Activated T-cell treated with anti-CD3 and anti-CD28 coated beads, Interleukin-2, amount 50 U/mL, for 48 hours (primary cell): ENCODE data around the gene MAD2L2.

Experiments
- DNase-seq, 2 experiments: peaks; one replicate each; pipeline ENCODE4 v3.0.0-alpha.2; 2020

Gene MAD2L2

DNA sequence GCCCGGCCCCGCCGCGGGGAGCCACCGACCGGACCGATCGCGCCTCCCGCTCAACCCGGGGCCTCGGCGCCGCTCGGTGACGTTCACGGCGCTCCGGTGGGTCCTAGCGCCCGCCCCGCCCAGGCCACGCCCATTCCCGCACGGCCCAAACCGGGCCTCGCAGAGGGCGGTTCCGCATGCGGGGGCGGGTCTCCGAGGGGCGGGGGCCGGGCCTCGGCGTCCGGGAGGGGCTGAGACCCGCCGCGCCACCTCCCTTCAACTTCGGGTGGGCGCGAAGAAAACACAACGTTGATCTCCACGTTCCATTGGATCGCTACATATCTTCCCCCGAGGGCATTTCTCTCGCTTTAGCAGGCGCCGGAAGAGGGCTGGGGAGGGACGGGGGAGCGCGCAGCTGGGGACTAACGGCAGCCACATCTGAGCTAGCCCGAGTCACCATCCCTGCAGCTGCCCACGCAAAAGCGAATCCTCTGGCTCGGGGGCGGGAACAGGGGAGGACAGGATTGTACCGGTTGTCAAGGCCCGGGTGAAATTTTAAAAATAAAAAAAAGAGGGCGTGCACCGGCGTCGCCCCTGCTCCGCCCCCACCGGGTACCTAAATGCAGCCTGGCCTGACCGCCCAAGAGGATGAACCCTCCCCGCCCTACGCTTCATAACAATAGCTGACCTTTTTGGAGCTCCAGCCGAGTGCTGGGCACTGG lies at the start of gene MAD2L2:
TSS of gene MAD2L2 (minus strand) at position 78 of the 701 bp plus-strand sequence. CDS start 547 bp downstream, outside the sequence.
- peak; percentile 93 to 94 for DNase-seq

- peak in 1 of 2 experiments; percentile 44 for DNase-seq
Measured at GRCh38 chr1:11730429-11730891, 49.5 kb upstream of the MAD2L2 start.

- no peak for DNase-seq
Measured at GRCh38 chr1:11729498-11730428, 48.8 kb upstream of the MAD2L2 start.

GRCh38 chr1:11729155-11729497 lies 48.2 kb upstream of the MAD2L2 start:
- DNase-seq, result no peak

- no peak for DNase-seq
Measured at GRCh38 chr1:11728126-11728806, 47.3 kb upstream of the MAD2L2 start.

DNA sequence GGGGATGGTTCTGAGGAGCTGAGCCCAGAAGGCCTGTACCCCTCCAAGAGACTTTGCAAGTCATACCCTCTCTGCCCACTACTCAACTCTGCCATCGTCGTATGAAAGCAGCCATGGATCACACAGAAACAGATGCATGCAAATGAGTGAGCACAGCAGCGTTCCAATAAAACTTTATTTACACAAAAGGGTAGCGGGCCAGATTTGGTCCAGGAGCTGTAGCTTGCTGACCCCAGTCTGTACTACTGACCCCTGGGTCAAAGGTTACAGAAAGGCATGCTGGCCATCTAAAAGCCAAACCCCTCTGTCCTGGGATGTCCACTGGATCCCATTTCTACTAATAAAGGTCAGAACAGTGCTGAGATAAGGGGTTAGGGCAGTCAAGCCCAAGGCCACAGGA lies 46.2 kb upstream of the MAD2L2 start:
- no peak for DNase-seq

DNA sequence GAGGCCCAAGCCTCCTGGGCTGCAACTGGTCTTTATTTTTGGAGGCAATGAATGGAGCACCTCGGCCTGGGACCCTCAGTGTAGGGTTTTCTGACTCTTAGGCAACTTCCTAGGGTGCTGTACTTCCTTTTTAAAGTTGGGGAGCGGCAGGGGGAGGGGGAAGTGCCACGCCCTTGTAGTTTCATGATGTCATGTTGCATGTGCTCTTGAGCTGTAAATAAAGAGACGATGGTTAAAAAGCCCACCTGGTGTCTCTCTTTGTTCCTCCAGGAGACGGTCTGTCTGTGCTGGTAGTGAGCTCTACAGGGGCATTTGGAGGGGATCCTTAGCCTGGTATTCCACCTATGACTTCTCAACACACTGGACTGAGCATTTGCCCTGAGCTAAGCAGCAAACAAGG lies 44.7 kb upstream of the MAD2L2 start:
- no peak for DNase-seq

DNA sequence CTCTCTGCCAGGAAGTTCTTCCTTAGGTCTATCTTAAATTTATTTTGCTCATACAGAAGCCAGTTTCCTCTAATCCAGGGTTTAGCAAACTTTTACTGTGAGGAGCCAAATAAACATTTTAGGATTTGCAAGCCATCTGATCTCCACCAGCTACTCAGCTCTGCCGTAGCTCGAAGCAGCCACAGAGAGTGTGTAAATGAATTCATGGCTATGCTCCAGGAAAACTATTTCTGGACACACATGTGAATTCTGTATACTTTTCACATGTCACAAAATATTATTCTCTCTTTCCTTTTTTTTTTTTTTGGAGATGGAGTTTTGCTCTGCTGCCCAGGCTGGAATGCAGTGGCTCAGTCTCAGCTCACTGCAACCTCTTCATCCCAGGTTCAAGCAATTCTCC lies 41.6 kb upstream of the MAD2L2 start:
- no peak for DNase-seq

GRCh38 chr1:11721311-11721710 lies 40.4 kb upstream of the MAD2L2 start:
- DNase-seq, result no peak

GRCh38 chr1:11720525-11720924 lies 39.6 kb upstream of the MAD2L2 start:
- DNase-seq, result no peak

- no peak for DNase-seq
Measured at GRCh38 chr1:11720033-11720376, 39.1 kb upstream of the MAD2L2 start.

DNA sequence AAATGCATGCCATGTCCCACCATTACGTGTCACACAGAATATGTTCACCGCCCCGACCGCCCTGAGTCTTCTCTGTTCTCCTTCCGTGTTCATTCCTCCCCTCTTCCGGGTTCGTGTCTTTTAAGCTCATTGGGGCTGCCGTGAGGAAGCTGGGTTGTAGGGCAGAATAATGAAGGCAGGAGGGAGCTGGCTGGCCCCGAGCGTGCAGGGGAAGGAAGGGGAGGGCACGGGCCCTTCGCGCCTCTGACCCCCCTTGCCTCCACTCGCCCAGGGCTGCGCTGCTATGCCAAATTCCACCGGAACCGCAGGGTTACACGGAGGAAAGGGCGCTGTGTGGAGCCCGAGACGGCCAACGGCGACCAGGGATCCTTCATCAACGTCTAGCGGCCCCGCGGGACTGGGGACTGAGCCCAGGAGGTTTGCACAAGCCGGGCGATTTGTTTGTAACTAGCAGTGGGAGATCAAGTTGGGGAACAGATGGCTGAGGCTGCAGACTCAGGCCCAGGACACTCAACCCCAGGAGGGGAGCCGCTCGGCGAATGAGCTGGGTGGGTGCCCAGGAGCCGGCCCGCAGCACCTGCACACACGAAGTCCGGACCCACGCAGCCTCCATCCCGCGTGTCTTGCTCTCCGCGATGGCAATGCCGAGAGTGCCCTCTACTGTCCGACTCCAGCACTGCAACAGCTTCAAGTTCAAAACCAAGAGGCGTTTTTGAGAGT lies 38.5 kb upstream of the MAD2L2 start:
- peak; percentile 87 to 89 for DNase-seq

DNA sequence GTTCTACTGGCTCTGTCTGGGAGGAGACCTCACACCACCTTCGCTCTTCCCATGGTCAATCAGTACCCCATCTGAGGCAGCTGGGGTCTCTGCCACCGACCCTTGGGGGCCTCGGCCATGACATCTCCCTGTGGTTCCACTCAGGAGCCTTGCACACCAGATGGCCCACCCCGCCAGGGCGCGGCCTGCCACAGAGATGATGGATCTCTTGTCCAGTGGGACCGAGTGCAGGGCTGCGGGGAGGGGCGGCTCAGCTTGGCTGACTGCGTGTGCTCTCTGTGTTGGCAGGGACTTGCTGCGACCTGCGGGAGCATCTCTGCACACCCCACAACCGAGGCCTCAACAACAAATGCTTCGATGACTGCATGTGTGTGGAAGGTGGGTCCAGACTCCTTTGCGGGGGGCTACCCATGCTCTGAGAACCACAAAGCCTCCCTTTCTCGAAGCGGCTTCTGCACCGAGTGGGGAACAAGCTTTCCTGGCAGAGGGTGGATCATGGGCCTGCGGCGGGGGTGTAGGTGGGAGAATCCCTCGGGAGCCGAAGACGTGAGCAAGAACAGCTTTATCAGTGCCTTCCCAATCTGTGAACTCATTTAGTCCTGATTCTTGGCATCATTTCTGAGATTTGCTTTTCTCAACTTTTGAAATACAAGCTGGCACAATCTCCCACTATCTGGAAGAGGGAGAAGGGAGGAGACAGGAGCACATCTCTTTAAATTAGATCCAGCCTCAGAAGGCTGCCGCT lies 34.1 kb upstream of the MAD2L2 start:
- no peak for DNase-seq

DNA sequence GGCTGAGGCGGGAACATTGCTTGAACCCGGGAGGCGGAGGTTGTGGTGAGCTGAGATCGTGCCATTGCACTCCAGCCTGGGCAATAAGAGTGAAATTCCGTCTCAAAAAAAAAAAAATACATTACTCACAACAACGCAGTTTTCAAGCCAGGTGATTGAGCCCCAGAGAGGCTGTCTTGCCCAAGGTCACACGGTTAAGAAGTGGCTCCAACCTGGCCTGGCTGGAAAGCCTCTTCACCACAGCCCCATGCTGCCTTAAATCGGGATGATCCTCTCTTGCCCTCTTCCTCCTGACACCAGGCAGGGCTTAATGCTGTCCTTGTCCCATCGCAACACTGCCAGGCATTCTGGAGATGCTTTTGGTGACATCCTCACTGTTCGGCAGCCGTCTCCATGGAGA lies 32.1 kb upstream of the MAD2L2 start:
- no peak for DNase-seq

DNA sequence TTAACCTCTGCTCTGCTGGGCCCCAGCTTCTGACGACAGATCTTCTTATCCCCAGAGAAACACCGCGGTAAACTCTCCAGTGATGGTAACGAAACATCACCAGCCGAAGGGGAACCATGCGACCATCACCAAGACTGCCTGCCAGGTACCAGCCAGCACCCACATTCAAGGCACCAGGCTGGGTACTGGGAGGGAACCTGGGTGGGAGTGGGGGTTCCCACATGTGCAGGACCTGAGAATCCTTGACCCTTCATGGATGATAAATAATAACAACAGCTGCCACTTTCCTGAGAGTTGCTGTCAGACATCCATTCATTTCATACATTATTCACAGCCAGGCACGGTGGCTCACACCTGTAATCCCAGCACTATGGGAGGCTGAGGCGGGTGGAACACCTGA lies 31.3 kb upstream of the MAD2L2 start:
- no peak for DNase-seq

- DNase-seq, result no peak
Measured at GRCh38 chr1:11711490-11711889, 30.5 kb upstream of the MAD2L2 start.

- no peak for DNase-seq
Measured at GRCh38 chr1:11708554-11709350, 27.8 kb upstream of the MAD2L2 start.

DNA sequence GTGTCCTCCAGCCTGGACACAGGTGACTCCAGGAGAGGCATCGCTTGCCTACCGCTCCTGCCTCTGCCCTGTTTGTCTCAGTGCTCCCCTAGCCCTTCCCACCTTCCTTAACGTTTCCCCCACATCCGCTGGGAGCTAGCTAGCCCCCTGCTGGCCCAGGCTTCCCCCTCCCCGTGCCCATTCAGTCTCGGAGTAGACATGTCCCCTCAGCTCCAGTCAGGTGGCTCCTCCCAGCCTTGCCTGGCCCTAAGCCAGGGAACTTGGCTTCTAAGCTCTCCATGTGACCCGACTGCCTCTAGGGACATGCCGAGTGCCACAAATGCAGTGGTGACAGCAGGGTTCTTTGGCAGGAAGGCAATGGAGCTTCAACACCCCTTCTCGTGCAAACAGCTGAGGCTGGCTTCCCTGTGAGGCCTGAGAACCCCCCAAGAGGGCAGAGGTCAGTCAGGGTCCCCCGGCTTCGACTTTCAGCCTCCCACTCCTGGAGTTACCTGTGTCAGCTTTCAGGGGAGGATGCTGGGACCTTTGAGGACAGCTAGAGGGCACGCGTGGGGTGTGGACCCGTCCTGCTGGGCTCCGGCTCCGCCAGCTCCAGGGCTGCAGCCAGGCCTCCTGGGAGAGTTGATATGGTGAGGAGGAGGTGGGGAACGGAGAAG lies 26.8 kb upstream of the MAD2L2 start:
- no peak for DNase-seq

GRCh38 chr1:11706292-11706691 lies 25.3 kb upstream of the MAD2L2 start:
- no peak for DNase-seq

DNA sequence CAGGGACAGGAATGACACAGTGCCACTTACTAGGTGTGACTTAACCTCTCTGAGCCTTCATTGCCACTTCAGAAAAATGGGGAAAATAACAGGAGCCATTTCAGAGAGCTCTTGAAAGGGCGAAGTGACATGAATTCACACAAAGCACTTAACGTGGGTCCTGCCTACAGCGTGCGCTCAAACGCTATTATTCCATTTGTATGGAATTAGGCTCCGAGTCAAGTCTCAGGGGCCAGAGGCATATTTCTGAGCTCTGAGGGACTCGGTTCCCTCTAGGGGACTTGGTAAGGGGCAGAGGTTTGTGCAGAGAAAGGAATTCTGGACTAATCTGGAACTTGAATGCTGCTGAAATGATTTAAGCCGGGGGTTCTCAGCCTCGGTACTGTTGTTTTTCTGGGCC lies 24.6 kb upstream of the MAD2L2 start:
- DNase-seq, result no peak
